GM12864 (cell line): ENCODE data around the gene ASTN1.

ENCODE experiments used
- DNase-seq: peaks from one replicate; pipeline ENCODE4 v3.0.0-alpha.2; 2011; ENCODE audit warnings: low read depth
- H3K4me3 ChIP-seq: 2 replicates; pipeline ENCODE4 v1.5.1; 2011; ENCODE audit warnings: mild to moderate bottlenecking, low read depth, low read length, control low read depth
- CTCF ChIP-seq: IDR thresholded peaks from 2 replicates; pipeline ENCODE4 v1.5.1; 2011; ENCODE audit warnings: low read depth, mild to moderate bottlenecking, moderate library complexity, low read length, control low read depth, inconsistent platforms; ENCODE audit errors: missing control alignments

ASTN1 gene

GRCh38 chr1:177012342-177012925 lies 152.1 kb downstream of the ASTN1 start:
- DNase-seq: no peak
- no peak overlapping the region for H3K4me3 ChIP-seq
- TF ChIP-seq CTCF: no peak

- TF ChIP-seq CTCF: no peak
- no peak overlapping the region for H3K4me3 ChIP-seq
- DNase-seq: no peak
These were observed 153.0 kb downstream of the ASTN1 start for GRCh38 chr1:177011508-177011907.

- H3K4me3 ChIP-seq: no peak overlapping the region
- TF ChIP-seq CTCF: no peak
- DNase-seq: no peak
These were observed 154.2 kb downstream of the ASTN1 start for GRCh38 chr1:177010211-177010825.

- no peak overlapping the region for H3K4me3 ChIP-seq
- TF ChIP-seq CTCF: no peak
- DNase-seq: no peak
These were observed 155.9 kb downstream of the ASTN1 start for GRCh38 chr1:177008653-177009052.

GRCh38 chr1:177007437-177008161 lies 156.9 kb downstream of the ASTN1 start:
- no peak overlapping the region for H3K4me3 ChIP-seq
- no peak for DNase-seq
- no peak for TF ChIP-seq CTCF

- H3K4me3 ChIP-seq: no peak overlapping the region
- TF ChIP-seq CTCF: no peak
- DNase-seq: no peak
These were observed 161.6 kb downstream of the ASTN1 start for GRCh38 chr1:177002891-177003290.
